A673 (cell line): ENCODE data around the gene MESP1.

Experiments
- EZH2 ChIP-seq: fragments of 200-600 bp; sonication (generic); IDR thresholded peaks from 2 replicates; pipeline ENCODE4 v1.6.1; 2017; ENCODE audit warnings: borderline replicate concordance, low read depth, mild to moderate bottlenecking, mixed read lengths, antibody characterized with exemption, low read length; ENCODE audit not compliant: poor library complexity, severe bottlenecking
- TF ChIP-seq, protein P1 (sequence below): fragments of 300-800, 200-600 bp; sonication (generic); conservative IDR thresholded peaks from 2 replicates; pipeline ENCODE4 v1.5.1; 2017; ENCODE audit warnings: low read depth, mild to moderate bottlenecking, antibody characterized with exemption, low read length, moderate library complexity, mixed read lengths

DNA sequence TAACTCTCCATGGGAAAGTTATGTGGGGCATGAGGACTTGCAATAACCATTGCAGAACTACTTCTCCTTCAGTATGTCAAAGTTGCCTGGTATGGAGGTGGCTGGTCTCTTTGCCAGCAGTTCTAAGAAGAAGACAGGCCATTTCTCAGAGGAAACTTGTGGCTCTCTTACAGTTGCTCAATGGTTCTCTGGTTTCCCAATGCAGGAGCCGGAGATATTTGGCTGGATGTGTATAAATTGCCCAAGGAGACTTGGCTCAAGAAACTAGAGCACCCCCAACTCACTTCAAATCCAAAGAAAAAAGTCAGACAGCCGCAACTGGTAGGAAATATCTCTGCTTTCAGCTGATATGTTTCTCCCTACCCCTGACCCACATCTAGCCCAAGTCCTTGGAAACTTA is 36.3 kb downstream of the MESP1 start:
- TF ChIP-seq, protein P1, sequence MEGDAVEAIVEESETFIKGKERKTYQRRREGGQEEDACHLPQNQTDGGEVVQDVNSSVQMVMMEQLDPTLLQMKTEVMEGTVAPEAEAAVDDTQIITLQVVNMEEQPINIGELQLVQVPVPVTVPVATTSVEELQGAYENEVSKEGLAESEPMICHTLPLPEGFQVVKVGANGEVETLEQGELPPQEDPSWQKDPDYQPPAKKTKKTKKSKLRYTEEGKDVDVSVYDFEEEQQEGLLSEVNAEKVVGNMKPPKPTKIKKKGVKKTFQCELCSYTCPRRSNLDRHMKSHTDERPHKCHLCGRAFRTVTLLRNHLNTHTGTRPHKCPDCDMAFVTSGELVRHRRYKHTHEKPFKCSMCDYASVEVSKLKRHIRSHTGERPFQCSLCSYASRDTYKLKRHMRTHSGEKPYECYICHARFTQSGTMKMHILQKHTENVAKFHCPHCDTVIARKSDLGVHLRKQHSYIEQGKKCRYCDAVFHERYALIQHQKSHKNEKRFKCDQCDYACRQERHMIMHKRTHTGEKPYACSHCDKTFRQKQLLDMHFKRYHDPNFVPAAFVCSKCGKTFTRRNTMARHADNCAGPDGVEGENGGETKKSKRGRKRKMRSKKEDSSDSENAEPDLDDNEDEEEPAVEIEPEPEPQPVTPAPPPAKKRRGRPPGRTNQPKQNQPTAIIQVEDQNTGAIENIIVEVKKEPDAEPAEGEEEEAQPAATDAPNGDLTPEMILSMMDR = no peak
- TF ChIP-seq EZH2 = no peak
